ENCODE measurements around the gene HHEX.
"Not testable (repeated sequence)": the region's sequence is repeated elsewhere in the genome, so short reads cannot be mapped to it uniquely, and the experiment has no call there.

Gene HHEX

DNA sequence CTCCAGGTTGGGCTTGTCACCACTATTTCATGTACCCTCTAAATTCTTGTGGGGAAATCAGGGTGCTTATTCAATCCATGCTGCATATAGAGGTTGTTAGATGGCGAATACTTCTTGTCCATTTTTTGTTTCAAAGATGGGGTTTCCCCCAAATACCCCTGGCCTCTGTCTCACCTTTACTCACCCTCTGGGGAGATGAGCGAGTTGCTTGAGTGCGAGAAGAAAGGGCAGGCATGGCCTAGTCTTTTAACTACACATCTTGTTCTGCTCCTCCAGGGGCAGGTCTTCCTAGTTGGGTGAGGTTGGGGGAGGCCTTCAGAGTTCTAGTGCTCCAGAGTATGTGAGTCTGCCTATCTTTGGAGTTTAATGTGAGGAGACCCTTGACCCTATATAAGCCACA, 46.2 kb downstream of the HHEX start:
- DNase-seq (ENCODE audit: low read depth), result no peak
- no peak overlapping the region for H3K4me3 ChIP-seq (ENCODE audit: low read length)
- no peak for TF ChIP-seq CTCF (conservative IDR thresholded peaks at IDR 0.05; ENCODE audit: low read depth, low read length)

DNA sequence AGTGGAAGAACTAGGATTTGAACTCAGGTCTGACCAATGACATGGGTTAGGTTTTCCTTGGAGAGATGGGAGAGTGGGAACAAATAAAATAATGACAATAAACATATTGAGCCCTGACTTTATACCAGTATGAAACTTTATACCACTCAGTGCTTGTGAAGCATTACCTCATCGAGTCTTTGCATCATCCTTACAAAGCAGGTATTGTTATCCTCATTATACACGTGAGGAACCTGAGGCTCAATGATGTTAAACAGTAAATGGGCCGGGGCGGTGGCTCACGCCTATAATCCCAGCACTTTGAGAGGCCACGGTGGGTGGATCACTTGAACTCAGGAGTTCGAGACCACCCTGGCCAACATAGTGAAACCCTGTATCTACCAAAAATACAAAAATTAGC, 47.7 kb downstream of the HHEX start:
- H3K4me3 ChIP-seq (ENCODE audit: low read length), result no peak overlapping the region
- no peak for TF ChIP-seq CTCF (conservative IDR thresholded peaks at IDR 0.05; ENCODE audit: low read depth, low read length)
- no peak for DNase-seq (ENCODE audit: low read depth)

DNA sequence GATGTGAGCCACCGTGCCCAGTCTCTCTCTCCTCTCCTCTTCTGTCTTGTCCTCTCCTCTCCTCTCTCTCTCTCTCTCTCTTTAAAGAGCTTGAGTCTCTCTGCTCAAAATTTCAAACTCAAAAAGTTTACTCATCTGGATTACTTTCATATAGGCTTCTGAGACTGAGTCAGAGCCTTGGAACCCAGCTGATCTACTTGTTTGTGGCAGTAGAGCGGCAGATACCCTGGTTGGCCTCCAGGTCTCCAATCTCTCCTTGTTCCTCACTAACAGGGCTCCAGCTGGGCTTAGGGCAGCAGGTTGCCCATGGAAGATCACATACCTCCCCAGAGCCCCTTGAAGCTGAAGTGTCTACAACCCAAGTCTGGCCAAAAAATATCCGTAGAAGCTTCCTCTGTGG, 51.0 kb downstream of the HHEX start:
- no peak for DNase-seq (ENCODE audit: low read depth)
- no peak for TF ChIP-seq CTCF (conservative IDR thresholded peaks at IDR 0.05; ENCODE audit: low read depth, low read length)
- no peak overlapping the region for H3K4me3 ChIP-seq (ENCODE audit: low read length)

DNA sequence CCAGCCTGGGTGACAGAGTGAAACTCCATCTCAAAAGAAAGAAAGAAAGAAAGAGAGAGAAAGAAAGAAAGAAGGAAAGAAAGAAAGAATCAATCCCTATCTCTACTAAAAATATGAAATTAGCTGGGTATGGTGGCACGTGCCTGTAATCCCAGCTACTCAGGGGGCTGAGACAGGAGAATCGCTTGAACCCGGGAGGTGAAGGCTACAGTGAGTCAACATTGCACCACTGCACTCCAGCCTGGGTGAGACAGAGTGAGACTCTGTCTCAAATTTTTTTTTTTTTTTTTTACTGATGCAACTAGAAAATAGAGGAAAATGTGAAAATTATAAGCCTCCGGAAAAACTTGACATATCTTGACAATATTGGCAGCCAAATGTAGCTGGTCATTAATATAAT, 52.0 kb downstream of the HHEX start:
- DNase-seq (ENCODE audit: low read depth); H3K4me3 ChIP-seq (ENCODE audit: low read length): not testable (repeated sequence)

DNA sequence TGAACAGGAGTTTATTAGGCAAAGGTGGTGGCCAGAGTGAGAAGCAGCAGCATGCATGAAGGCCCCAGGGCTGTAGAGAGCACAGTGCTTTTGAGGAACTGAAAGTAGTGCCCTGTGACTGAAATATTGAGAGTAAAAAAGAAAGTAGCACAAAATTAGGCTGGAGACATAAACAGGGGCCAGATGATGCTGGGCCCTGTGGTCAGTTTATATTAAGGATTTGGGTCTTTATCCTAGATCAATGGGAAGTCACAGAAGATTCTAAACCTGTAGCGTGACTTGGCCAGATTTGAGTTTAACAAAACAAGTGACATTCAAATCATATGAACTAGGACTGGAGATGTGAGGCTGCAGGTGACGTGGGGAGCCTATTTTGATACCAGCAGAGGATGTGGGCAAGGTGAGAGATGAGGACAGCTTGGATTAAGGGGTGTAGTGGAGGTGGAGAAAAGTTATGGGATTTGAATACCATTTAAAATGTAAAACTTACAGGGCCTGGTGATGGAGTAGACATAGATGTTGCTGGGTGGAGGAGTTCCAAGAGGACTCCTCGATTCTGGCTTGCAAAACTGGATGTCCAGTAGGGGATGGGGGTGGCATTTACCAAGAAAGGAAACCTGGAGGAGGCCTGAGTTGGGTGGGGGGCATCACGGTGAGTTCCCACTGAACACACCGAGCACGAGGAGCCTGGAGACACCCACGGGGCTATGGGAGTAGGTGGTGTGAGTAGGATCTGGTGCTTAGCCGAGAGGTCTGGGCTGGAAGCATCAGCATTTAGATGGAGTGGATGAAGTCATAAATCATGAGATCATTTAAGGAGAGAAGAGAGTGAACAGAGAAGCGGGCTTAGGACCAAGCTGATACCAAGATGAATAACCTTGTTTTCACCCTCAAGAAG, 52.8 kb downstream of the HHEX start:
- no peak overlapping the region for H3K4me3 ChIP-seq (ENCODE audit: low read length)
- no peak for TF ChIP-seq CTCF (conservative IDR thresholded peaks at IDR 0.05; ENCODE audit: low read depth, low read length)
- DNase-seq (ENCODE audit: low read depth), result no peak

Measured in retinal pigment epithelial cell (primary cell).